WTC11 (cell line): ENCODE results near the gene MSX1. TPM values are rescaled to one million over a fixed set of nuclear protein-coding genes. Genes with fewer than 3 reads are reported as not detected.
A peak's percentile ranks its signal among the peaks of the same experiment; 100 is the strongest.

Experiments used
- ATAC-seq: fragments of 200-7000 bp; cut with Tn5 transposase; 2 replicates; pipeline ENCODE4 v1.10.0; 2021; ENCODE audit warnings: mild to moderate bottlenecking, moderate library complexity
- Bru-seq: library from RNA; stranded (reverse); fragments of 400-500 nt; gene quantifications from one replicate; lab custom pipeline; 2021; lab: Mats Ljungman, UMichigan
- CTCF ChIA-PET: fragments of 300-600 bp; sonication (Branson Sonifier 250); formaldehyde crosslinking; loops from one replicate; lab custom pipeline; 2021; ENCODE audit warnings: antibody characterized with exemption; lab: Charles Lee
- POLR2A ChIA-PET: fragments of 350-600 bp; sonication (Branson Sonifier 250); formaldehyde crosslinking; loops from one replicate; lab custom pipeline; 2021; ENCODE audit warnings: antibody characterized with exemption; lab: Charles Lee
- DNase-seq: peaks from one replicate; pipeline ENCODE4 v3.0.0; 2021; ENCODE audit warnings: low spot score
- H3K27ac Mint-ChIP-seq: 2 replicates; pipeline ENCODE4 v1.8.0; 2021; ENCODE audit warnings: mixed read lengths
- H3K27me3 Mint-ChIP-seq: 2 replicates; pipeline ENCODE4 v1.8.0; 2021; ENCODE audit warnings: low read depth, mild to moderate bottlenecking, moderate library complexity, mixed read lengths
- H3K36me3 Mint-ChIP-seq: 2 replicates; pipeline ENCODE4 v1.8.0; 2021; ENCODE audit warnings: mixed read lengths
- H3K4me1 Mint-ChIP-seq: 2 replicates; pipeline ENCODE4 v1.8.0; 2022; ENCODE audit warnings: mixed read lengths
- H3K4me3 Mint-ChIP-seq: 2 replicates; pipeline ENCODE4 v1.8.0; 2021; ENCODE audit warnings: mild to moderate bottlenecking, moderate library complexity, mixed read lengths
- H3K9me3 Mint-ChIP-seq: 2 replicates; pipeline ENCODE4 v1.8.0; 2021; ENCODE audit warnings: mixed read lengths
- AFF4 ChIP-seq: sonication (generic); formaldehyde crosslinking; IDR thresholded peaks from 2 replicates; pipeline ENCODE4 v1.8.1; 2023; ENCODE audit warnings: mild to moderate bottlenecking, missing genetic modification reagents, borderline replicate concordance
- CREB1 ChIP-seq: sonication (generic); formaldehyde crosslinking; IDR thresholded peaks from 2 replicates; pipeline ENCODE4 v1.8.0; 2023; ENCODE audit warnings: mild to moderate bottlenecking, missing genetic modification reagents
- E2F5 ChIP-seq: sonication (generic); formaldehyde crosslinking; IDR thresholded peaks from 2 replicates; pipeline ENCODE4 v1.8.1; 2022; ENCODE audit warnings: mild to moderate bottlenecking, moderate library complexity, missing genetic modification reagents
- ETV6 ChIP-seq: sonication (generic); formaldehyde crosslinking; IDR thresholded peaks from 2 replicates; pipeline ENCODE4 v1.8.1; 2022; ENCODE audit warnings: mild to moderate bottlenecking, missing genetic modification reagents
- FOXK1 ChIP-seq: sonication (generic); formaldehyde crosslinking; IDR thresholded peaks from 2 replicates; pipeline ENCODE4 v1.8.0; 2022; ENCODE audit warnings: mild to moderate bottlenecking, moderate library complexity, missing genetic modification reagents
- FOXP4 ChIP-seq: sonication (generic); formaldehyde crosslinking; IDR thresholded peaks from 2 replicates; pipeline ENCODE4 v1.8.0; 2022; ENCODE audit warnings: mild to moderate bottlenecking, missing genetic modification reagents
- GRHL2 ChIP-seq: fragments of 250-450 bp; sonication (Bioruptor Pico); IDR thresholded peaks from 2 replicates; pipeline ENCODE4 v1.8.0; 2022; ENCODE audit warnings: mild to moderate bottlenecking, moderate library complexity; ENCODE audit not compliant: insufficient replicate concordance, severe bottlenecking
- GTF2I ChIP-seq: fragments of 250-450 bp; sonication (Bioruptor Pico); conservative IDR thresholded peaks from 2 replicates; pipeline ENCODE4 v1.4.0; 2021; ENCODE audit warnings: mild to moderate bottlenecking
- MXD4 ChIP-seq: fragments of 250-450 bp; sonication (Bioruptor Pico); IDR thresholded peaks from 2 replicates; pipeline ENCODE4 v1.8.0; 2021; ENCODE audit warnings: mild to moderate bottlenecking, moderate library complexity, borderline replicate concordance
- NFATC4 ChIP-seq: fragments of 250-450 bp; sonication (Bioruptor Pico); IDR thresholded peaks from 2 replicates; pipeline ENCODE4 v1.9.0; 2021; ENCODE audit warnings: mild to moderate bottlenecking
- NFYB ChIP-seq: sonication (generic); formaldehyde crosslinking; conservative IDR thresholded peaks from 2 replicates; pipeline ENCODE4 v1.8.0; 2022; ENCODE audit warnings: low read depth, missing genetic modification reagents
- OVOL2 ChIP-seq: fragments of 250-450 bp; sonication (Bioruptor Pico); IDR thresholded peaks from 2 replicates; pipeline ENCODE4 v1.9.0; 2021; ENCODE audit warnings: mild to moderate bottlenecking, borderline replicate concordance
- SMAD3 ChIP-seq: sonication (generic); formaldehyde crosslinking; IDR thresholded peaks from 2 replicates; pipeline ENCODE4 v1.8.0; 2022; ENCODE audit warnings: missing genetic modification reagents, mild to moderate bottlenecking, borderline replicate concordance
- SMAD4 ChIP-seq: sonication (generic); formaldehyde crosslinking; IDR thresholded peaks from 2 replicates; pipeline ENCODE4 v1.8.0; 2022; ENCODE audit warnings: mild to moderate bottlenecking, missing genetic modification reagents
- SOX15 ChIP-seq: fragments of 250-450 bp; sonication (Bioruptor Pico); IDR thresholded peaks from 2 replicates; pipeline ENCODE4 v1.9.0; 2021; ENCODE audit warnings: mild to moderate bottlenecking
- SP1 ChIP-seq: sonication (generic); formaldehyde crosslinking; conservative IDR thresholded peaks from 2 replicates; pipeline ENCODE4 v1.8.1; 2022; ENCODE audit warnings: missing genetic modification reagents
- STAT6 ChIP-seq: sonication (generic); formaldehyde crosslinking; conservative IDR thresholded peaks from 2 replicates; pipeline ENCODE4 v1.8.1; 2023; ENCODE audit warnings: mild to moderate bottlenecking, low read depth, missing genetic modification reagents, moderate library complexity
- USF2 ChIP-seq: sonication (generic); formaldehyde crosslinking; IDR thresholded peaks from 2 replicates; pipeline ENCODE4 v1.8.1; 2023; ENCODE audit warnings: mild to moderate bottlenecking, missing genetic modification reagents, moderate library complexity
- ZNF138 ChIP-seq: sonication (generic); formaldehyde crosslinking; conservative IDR thresholded peaks from 2 replicates; pipeline ENCODE4 v1.8.1; 2022; ENCODE audit warnings: mild to moderate bottlenecking, moderate library complexity, missing genetic modification reagents
- ZNF232 ChIP-seq: sonication (generic); formaldehyde crosslinking; IDR thresholded peaks from 2 replicates; pipeline ENCODE4 v1.8.0; 2022; ENCODE audit warnings: mild to moderate bottlenecking, missing genetic modification reagents
- ZNF423 ChIP-seq: fragments of 250-450 bp; sonication (Bioruptor Pico); IDR thresholded peaks from 2 replicates; pipeline ENCODE4 v2.1.2; 2022; ENCODE audit warnings: mild to moderate bottlenecking, moderate library complexity
- ZNF671 ChIP-seq: fragments of 250-450 bp; sonication (Bioruptor Pico); IDR thresholded peaks from 2 replicates; pipeline ENCODE4 v1.8.0; 2021; ENCODE audit warnings: mild to moderate bottlenecking
- ZSCAN18 ChIP-seq: fragments of 250-450 bp; sonication (Bioruptor Pico); IDR thresholded peaks from 2 replicates; pipeline ENCODE4 v2.1.2; 2022; ENCODE audit warnings: mild to moderate bottlenecking, moderate library complexity
- long read RNA-seq, 3 experiments: library from RNA in 1 of 3; library from capped mRNA in 1 of 3; library from polyadenylated mRNA in 1 of 3; unstranded in 2 of 3; stranded (forward) in 1 of 3; transcript quantifications; one replicate each; pipeline ENCODE4 v2.0.0, GENCODE V29; 2021
- total RNA-seq: library from RNA; stranded (reverse); gene quantifications from 3 replicates; pipeline ENCODE4 v1.2.3, GENCODE V29; 2021

MSX1 gene
- total RNA-seq (0.28 to 0.62 TPM (median 0.41 TPM) in 3 replicates), Bru-seq, nascent RNA (percentile 24 among the genes with signal in this experiment)
- long read RNA-seq, experiment 1 = 0 reads
- long read RNA-seq, experiment 2 = 0 reads
- long read RNA-seq, experiment 3 = 0 reads

GRCh38 chr4:4859325-4859798 is at the start of gene MSX1:
MSX1 (plus strand) TSS chr4:4859665; CDS start chr4:4859900, 235 bp downstream.
- Mint-ChIP-seq H3K27me3 (peaks cover 49% of the 10 kb centered on the region), H3K36me3 (peaks cover 2% of the 10 kb centered on the region; the same call in 1 of the 2 replicates), H3K4me1 (peaks cover 52% of the 10 kb centered on the region), H3K9me3 (no peaks in the 10 kb centered on the region), H3K4me3 (peak within 1 kb of the TSS; percentile 66), H3K27ac (no peak within 1 kb of the TSS)
- ATAC-seq (peak; percentile 86), DNase-seq (peak; percentile 94)
- ChIA-PET CTCF (interaction anchor here (1.0 to 2.5 kb wide), 3 partner anchors 8 to 191 kb away, joined by 4 to 6 read pairs (median 6); no protein-coding TSS in a partner anchor), POLR2A (interaction anchor here (0.6 kb wide), 1 partner anchor 166 kb away, joined by 5 read pairs; no protein-coding TSS in a partner anchor)
- TF ChIP-seq SP1 (CRISPR knock-in tag) = peak; percentile 65
- peak; percentile 88 for TF ChIP-seq NFYB (CRISPR knock-in tag)
- no peak for TF ChIP-seq NFATC4
- no peak for TF ChIP-seq STAT6 (CRISPR knock-in tag)
- TF ChIP-seq FOXK1 (CRISPR knock-in tag) = peak; percentile 36; the same call in 1 of the 2 replicates
- no peak for TF ChIP-seq SOX15 (CRISPR knock-in tag)
- TF ChIP-seq E2F5 (CRISPR knock-in tag) = no peak
- no peak for TF ChIP-seq ZSCAN18 (CRISPR knock-in tag)
- peak; percentile 59; the same call in 1 of the 2 replicates for TF ChIP-seq ETV6
- no peak for TF ChIP-seq SMAD3
- TF ChIP-seq USF2 (CRISPR knock-in tag) = 0 out of 2 replicates have a peak, but pooled peaks have one; percentile 2
- 0 out of 2 replicates have a peak, but pooled peaks have one; percentile 13 for TF ChIP-seq ZNF423

GRCh38 chr4:4810092-4810774 is 49.2 kb upstream of the MSX1 start:
- H3K27ac Mint-ChIP-seq = no peak overlapping the region
- H3K4me3 Mint-ChIP-seq = no peak overlapping the region
- H3K9me3 Mint-ChIP-seq = peaks cover 4% of the 10 kb centered on the region; the same call in 1 of the 2 replicates
- no peak for DNase-seq
- H3K27me3 Mint-ChIP-seq = peaks cover 49% of the 10 kb centered on the region
- H3K4me1 Mint-ChIP-seq = peaks cover 4% of the 10 kb centered on the region
- H3K36me3 Mint-ChIP-seq = no peaks in the 10 kb centered on the region
- no peak for ATAC-seq
- ChIA-PET POLR2A (no interaction called here), CTCF (interaction anchor here (0.9 kb wide), 1 partner anchor 132 kb away, joined by 3 read pairs; no protein-coding TSS in a partner anchor)
- TF ChIP-seq SMAD4 = no peak
- no peak for TF ChIP-seq OVOL2 (CRISPR knock-in tag)
- no peak for TF ChIP-seq ZNF232 (CRISPR knock-in tag)
- TF ChIP-seq FOXP4 (CRISPR knock-in tag) = no peak
- no peak for TF ChIP-seq CREB1 (CRISPR knock-in tag)
- no peak for TF ChIP-seq GTF2I (CRISPR knock-in tag)
- TF ChIP-seq MXD4 (CRISPR knock-in tag) = no peak
- no peak for TF ChIP-seq SOX15 (CRISPR knock-in tag)
- no peak for TF ChIP-seq ZNF671 (CRISPR knock-in tag)
- TF ChIP-seq ZNF138 (CRISPR knock-in tag) = no peak
- TF ChIP-seq AFF4 (CRISPR knock-in tag) = no peak
- TF ChIP-seq GRHL2 (CRISPR knock-in tag) = no peak
